Mononuclear cell (primary cell): ENCODE results near the gene PLA2G1B. TPM values are rescaled to one million over a fixed set of nuclear protein-coding genes. Genes with fewer than 3 reads are reported as not detected.
"Not testable (repeated sequence)": the region's sequence is repeated elsewhere in the genome, so short reads cannot be mapped to it uniquely, and the experiment has no call there.

ENCODE experiments used
- H3K27me3 ChIP-seq: 2 replicates; pipeline ENCODE4 v1.6.0; 2011; ENCODE audit warnings: low read length, control low read depth; ENCODE audit not compliant: insufficient read depth
- H3K4me1 ChIP-seq: 2 replicates; pipeline ENCODE4 v1.5.1; 2011; ENCODE audit warnings: mild to moderate bottlenecking, low read length, control low read depth; ENCODE audit not compliant: insufficient read depth
- H3K4me3 ChIP-seq: 2 replicates; pipeline ENCODE4 v1.5.1; 2011; ENCODE audit warnings: mild to moderate bottlenecking, low read length, moderate library complexity
- H3K9me3 ChIP-seq: 2 replicates; pipeline ENCODE4 v1.5.1; 2011; ENCODE audit warnings: low read depth, mild to moderate bottlenecking, control low read depth, low read length
- total RNA-seq: library from RNA; depleted of rRNA; stranded (reverse); fragments of >200 nt; gene quantifications from one replicate; pipeline ENCODE4 v1.2.3, GENCODE V29; 2012

PLA2G1B gene
- total RNA-seq, 1 donor, result 0.31 TPM

DNA sequence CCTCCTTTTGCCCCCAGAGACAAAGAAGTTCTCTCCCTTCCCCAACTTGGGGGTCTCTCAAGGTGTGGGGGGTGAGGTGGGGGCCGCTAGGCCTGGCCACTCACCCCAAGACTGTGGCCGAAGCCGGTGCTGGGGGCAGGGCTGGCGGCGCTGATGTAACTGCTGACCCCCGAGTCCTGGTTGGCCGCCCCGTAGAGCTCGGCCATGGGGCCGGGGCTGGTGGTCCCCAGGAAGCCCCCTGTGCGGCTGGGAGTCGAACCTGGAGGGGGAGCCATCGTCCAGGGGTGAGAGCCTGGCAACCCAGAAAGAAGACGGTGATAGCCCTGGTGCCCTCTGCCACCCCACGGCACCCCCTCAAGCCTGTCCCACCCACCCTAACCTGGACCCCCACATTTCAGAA, 18.5 kb upstream of the PLA2G1B start:
- Histone ChIP-seq H3K4me3 (no peak overlapping the region), H3K9me3 (no peaks in the 10 kb centered on the region), H3K4me1 (no peaks in the 10 kb centered on the region), H3K27me3 (no peaks in the 10 kb centered on the region)

DNA sequence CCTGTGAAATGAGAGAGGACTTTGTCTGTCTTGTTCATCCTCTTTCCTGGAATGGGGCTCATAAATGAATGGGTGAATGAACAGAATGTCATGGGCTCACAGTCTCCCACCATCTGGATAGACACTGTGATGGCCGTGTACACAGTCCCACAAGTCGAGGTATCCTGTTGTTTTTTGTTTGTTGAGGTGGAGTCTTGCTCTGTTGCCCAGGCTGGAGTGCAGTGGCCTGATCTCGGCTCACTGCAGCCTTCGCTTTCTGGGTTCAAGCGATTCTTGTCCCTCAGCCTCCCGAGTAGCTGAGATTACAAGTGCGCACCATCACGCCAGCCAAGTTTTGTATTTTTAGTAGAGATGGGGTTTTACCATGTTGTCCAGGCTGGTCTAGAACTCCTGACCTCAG, 16.1 kb upstream of the PLA2G1B start:
- H3K9me3 ChIP-seq, result no peaks in the 10 kb centered on the region
- no peaks in the 10 kb centered on the region for H3K27me3 ChIP-seq
- no peaks in the 10 kb centered on the region for H3K4me1 ChIP-seq
- H3K4me3 ChIP-seq, result no peak overlapping the region

GRCh38 chr12:120343039-120343537, 15.5 kb upstream of the PLA2G1B start:
- Histone ChIP-seq H3K9me3 (no peaks in the 10 kb centered on the region), H3K27me3 (no peaks in the 10 kb centered on the region), H3K4me1 (no peaks in the 10 kb centered on the region), H3K4me3 (no peak overlapping the region)

DNA sequence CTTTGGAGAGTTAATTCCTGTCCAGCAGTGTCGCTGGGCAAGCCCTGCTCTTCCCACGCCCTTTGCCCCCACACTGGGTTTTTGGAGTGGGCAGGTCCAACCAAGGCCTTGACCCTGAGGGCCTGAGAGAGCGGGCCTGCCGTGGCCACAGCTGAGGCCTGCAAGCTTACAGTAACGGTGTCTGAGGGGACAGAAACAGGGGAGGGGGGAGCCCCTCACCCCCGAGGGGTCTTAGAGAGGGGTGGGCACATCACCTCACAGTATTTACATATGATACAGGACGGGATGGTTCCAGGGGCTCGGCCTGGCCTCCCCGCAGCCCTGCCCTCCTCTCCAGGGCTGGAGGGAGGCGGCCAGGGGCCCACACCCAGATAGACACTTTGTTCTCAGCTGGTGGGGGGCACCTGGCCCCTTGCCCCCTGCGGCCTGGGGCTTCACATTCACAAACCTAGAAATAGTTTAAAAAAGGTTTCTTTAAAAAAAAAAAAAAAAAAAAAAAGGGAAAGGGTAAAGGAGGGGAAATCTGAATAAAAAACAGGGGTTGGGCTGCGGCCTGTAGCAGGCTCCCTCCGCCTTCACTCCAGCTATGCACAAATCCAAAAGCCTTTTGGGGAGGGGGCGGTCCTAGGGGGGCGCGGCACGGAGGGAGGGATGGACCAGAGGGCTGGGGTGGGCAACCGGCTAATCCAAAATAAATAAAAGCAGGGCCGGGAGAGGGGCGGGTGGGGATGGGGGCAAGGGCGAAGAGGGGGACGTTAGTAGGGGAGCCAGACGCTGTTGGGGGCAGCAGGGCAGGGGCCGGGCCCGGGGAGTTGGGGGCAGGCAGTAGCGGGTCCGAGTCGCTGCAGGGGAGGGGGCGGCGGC, 14.8 kb upstream of the PLA2G1B start:
- Histone ChIP-seq H3K9me3 (peaks cover 6% of the 10 kb centered on the region), H3K27me3 (no peaks in the 10 kb centered on the region), H3K4me3 (no peak overlapping the region), H3K4me1 (no peaks in the 10 kb centered on the region)

DNA sequence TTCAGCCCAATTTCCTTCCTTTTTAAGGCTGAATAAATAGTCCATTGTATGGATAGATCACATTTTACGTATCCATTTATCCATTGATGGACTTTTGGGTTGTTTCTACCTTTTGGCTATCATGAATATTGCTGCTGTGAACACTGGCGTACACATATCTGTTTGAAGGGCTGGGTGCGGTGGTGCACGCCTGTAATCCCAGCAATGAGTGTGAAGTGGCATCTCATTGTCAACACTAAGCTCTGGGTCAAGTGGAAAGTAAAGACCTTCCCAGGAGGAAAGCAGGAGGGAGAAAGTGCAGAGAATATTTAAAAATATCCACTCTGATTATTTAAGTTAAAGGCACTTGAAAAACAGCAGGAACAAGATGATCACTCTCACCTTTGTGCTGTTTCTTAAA, 11.7 kb upstream of the PLA2G1B start:
- Histone ChIP-seq H3K4me3 (no peak overlapping the region), H3K27me3 (no peaks in the 10 kb centered on the region), H3K4me1 (no peaks in the 10 kb centered on the region), H3K9me3 (peaks cover 10% of the 10 kb centered on the region)

- peaks cover 10% of the 10 kb centered on the region for H3K9me3 ChIP-seq
- H3K4me1 ChIP-seq, result no peaks in the 10 kb centered on the region
- H3K27me3 ChIP-seq, result no peaks in the 10 kb centered on the region
- H3K4me3 ChIP-seq, result no peak overlapping the region
Measured at GRCh38 chr12:120337730-120338129, 10.2 kb upstream of the PLA2G1B start.

DNA sequence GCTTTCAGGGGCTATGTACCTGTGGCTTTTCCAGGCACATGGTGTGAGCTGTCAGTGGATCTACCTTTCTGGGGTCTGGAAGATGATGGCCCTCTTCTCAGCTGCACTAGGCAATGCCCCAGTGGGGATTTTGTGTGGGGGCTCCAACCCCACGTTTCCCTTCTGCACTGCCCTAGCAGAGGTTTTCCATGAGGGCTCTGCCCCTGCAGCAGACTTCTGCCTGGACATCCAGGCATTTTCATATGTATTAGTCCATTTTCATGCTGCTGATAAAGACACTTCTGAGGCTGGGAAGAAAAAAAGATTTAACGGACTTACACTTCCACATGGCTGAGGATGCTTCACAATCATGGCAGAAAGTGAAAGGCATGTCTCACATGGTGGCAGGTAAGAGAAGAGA, 8.8 kb upstream of the PLA2G1B start:
- not testable (repeated sequence) for H3K4me1 ChIP-seq, H3K9me3 ChIP-seq, H3K4me3 ChIP-seq, H3K27me3 ChIP-seq

DNA sequence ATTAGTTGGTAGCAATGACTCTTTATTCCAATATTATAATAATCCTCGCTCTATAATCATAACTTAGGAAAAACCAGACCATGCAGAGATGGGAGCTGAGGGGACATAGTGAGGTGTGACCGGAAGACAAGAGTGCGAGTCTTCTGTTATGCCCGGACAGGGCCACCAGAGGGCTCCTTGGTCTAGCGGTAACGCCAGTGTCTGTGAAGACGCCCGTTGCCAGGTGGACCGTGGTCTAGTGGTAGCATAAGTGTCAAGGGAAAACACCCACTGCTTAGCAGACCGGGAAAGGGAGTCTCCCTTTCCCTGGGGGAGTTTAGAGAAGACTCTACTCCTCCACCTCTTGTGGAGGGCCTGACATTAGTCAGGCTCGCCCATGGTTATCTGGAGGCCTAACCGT, 7.9 kb upstream of the PLA2G1B start:
- H3K4me3 ChIP-seq, H3K9me3 ChIP-seq, H3K27me3 ChIP-seq, H3K4me1 ChIP-seq: not testable (repeated sequence)

DNA sequence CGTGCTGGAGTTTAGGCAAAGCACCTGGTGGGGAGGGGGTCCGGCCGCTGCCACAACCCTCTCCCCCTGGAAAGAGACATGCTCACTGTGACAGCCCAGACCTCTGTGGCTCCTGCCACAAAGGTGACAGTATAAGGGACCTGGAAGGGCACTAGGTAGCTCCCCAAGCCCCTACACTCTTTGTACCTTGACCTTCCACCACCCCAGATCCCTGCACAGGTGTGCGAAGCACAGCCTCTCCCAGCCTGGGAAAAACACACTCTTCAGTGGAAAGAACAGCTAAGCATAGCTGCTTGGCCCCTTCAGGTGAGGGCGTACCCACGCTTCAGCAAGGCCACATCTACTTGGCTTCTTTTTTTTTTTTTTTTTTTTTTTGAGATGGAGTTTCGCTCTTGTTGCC, 4.9 kb upstream of the PLA2G1B start:
- Histone ChIP-seq H3K9me3 (peaks cover 5% of the 10 kb centered on the region), H3K4me1 (no peaks in the 10 kb centered on the region), H3K27me3 (no peaks in the 10 kb centered on the region), H3K4me3 (no peak overlapping the region)

GRCh38 chr12:120332041-120332440, 4.5 kb upstream of the PLA2G1B start:
- Histone ChIP-seq H3K27me3 (no peaks in the 10 kb centered on the region), H3K9me3 (peaks cover under 1% of the 10 kb centered on the region), H3K4me1 (no peaks in the 10 kb centered on the region), H3K4me3 (no peak overlapping the region)

GRCh38 chr12:120331390-120331789, 3.8 kb upstream of the PLA2G1B start:
- H3K9me3 ChIP-seq, result no peaks in the 10 kb centered on the region
- H3K4me3 ChIP-seq, result no peak overlapping the region
- no peaks in the 10 kb centered on the region for H3K4me1 ChIP-seq
- H3K27me3 ChIP-seq, result no peaks in the 10 kb centered on the region

DNA sequence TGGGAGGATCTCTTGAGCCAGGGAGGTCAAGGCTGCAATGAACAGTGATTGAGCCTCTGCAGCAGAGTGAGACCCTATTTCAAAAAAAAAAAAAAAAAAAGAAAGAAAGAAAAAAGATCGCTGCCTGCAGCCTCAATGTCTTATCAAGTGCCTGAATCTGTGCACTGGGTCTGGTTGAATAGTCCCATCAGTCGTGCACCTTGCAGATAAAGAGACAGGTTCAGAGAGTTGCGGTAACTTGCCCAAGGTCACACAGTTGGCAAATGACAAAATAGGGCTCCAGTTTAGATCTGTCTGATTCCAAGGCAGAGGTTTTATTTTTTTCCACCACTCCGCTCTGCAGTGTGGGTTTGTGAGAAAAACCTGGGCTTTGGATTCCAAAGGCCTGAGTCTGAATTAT, 649 bp upstream of the PLA2G1B start:
- no peaks in the 10 kb centered on the region for H3K9me3 ChIP-seq
- no peak overlapping the region for H3K4me3 ChIP-seq
- H3K27me3 ChIP-seq, result no peaks in the 10 kb centered on the region
- H3K4me1 ChIP-seq, result peaks cover 4% of the 10 kb centered on the region

DNA sequence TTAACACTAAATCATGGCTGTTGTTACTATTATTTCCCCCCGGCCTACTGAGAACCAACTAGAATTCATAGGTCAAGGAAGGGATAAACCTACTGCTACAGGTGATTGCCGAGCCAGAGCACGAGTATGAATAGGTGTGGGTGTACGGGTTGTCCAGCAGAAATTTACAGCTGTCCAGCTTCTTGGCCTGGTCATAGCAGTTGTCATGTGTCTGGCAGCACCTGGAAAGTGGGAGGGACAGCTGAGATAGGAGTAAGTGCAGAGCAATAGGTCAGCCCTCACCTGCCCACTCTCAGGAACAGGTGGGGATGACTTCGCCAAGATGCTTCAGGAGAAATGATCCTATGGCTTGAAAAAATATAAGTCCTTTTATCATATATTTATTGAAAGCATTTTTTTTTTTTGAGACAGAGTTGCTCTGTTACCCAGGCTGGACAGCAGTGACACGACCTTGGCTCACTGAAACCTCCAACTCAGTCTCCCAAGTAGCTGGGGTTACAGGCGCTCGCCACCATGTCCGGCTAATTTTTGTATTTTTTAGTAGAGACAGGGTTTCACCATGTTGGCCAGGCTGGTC, 2.6 kb downstream of the PLA2G1B start:
- H3K27me3 ChIP-seq, result no peaks in the 10 kb centered on the region
- peaks cover 4% of the 10 kb centered on the region for H3K4me1 ChIP-seq
- H3K4me3 ChIP-seq, result no peak overlapping the region
- H3K9me3 ChIP-seq, result no peaks in the 10 kb centered on the region

- Histone ChIP-seq H3K4me3 (no peak overlapping the region), H3K4me1 (peaks cover 4% of the 10 kb centered on the region), H3K9me3 (no peaks in the 10 kb centered on the region)
Measured at GRCh38 chr12:120323772-120324171, 3.8 kb downstream of the PLA2G1B start.

GRCh38 chr12:120321382-120322202, 6.0 kb downstream of the PLA2G1B start:
- Histone ChIP-seq H3K27me3 (no peaks in the 10 kb centered on the region), H3K4me1 (peaks cover 19% of the 10 kb centered on the region), H3K4me3 (no peak overlapping the region), H3K9me3 (no peaks in the 10 kb centered on the region)

More at GRCh38 chr12:120323772-120324171, 3.8 kb downstream of the PLA2G1B start:
- no peaks in the 10 kb centered on the region for H3K27me3 ChIP-seq
